OCI-LY1 (cell line): ENCODE results near the gene TGM2.

ENCODE experiments used
- H2AFZ ChIP-seq: fragments of 200-600 bp; sonication (generic), shearing (Covaris generic); 2 replicates; pipeline ENCODE4 v1.6.0; 2014; ENCODE audit warnings: antibody characterized with exemption, mild to moderate bottlenecking, low read length
- H3F3A ChIP-seq: fragments of 200-600 bp; sonication (generic), shearing (Covaris generic); 2 replicates; pipeline ENCODE4 v1.6.0; 2014; ENCODE audit warnings: mild to moderate bottlenecking, antibody characterized with exemption, low read length, moderate library complexity; ENCODE audit not compliant: insufficient read depth
- H3K27ac ChIP-seq: fragments of 200-600 bp; sonication (generic); 2 replicates; pipeline ENCODE4 v1.5.1; 2014; ENCODE audit warnings: low read length, mixed run types, mild to moderate bottlenecking, low read depth; ENCODE audit not compliant: poor library complexity, severe bottlenecking
- H3K27me3 ChIP-seq: fragments of 200-600 bp; sonication (generic); 2 replicates; pipeline ENCODE4 v1.6.0; 2014; ENCODE audit warnings: antibody characterized with exemption, mild to moderate bottlenecking, low read length, moderate library complexity; ENCODE audit not compliant: insufficient read depth
- H3K36me3 ChIP-seq: fragments of 200-600 bp; sonication (generic); 2 replicates; pipeline ENCODE4 v1.6.1; 2014; ENCODE audit warnings: mild to moderate bottlenecking, antibody characterized with exemption, low read length, moderate library complexity, mixed read lengths; ENCODE audit not compliant: insufficient read depth
- H3K4me1 ChIP-seq: fragments of 200-600 bp; sonication (generic); 2 replicates; pipeline ENCODE4 v1.5.1; 2014; ENCODE audit warnings: mild to moderate bottlenecking, low read length, moderate library complexity; ENCODE audit not compliant: insufficient read depth, severe bottlenecking
- H3K4me2 ChIP-seq: fragments of 200-600 bp; sonication (generic), shearing (Covaris generic); 2 replicates; pipeline ENCODE4 v1.6.1; 2014; ENCODE audit warnings: low read length
- H3K4me3 ChIP-seq: fragments of 200-600 bp; sonication (generic); 2 replicates; pipeline ENCODE4 v1.5.1; 2014; ENCODE audit warnings: low read length, low read depth, mild to moderate bottlenecking, mixed read lengths; ENCODE audit not compliant: poor library complexity, severe bottlenecking
- H3K79me2 ChIP-seq: fragments of 200-600 bp; shearing (Covaris generic); 2 replicates; pipeline ENCODE4 v1.6.1; 2016; ENCODE audit warnings: mixed run types, low read length, mixed read lengths; ENCODE audit not compliant: insufficient read depth
- H3K9ac ChIP-seq: fragments of 200-600 bp; sonication (generic), shearing (Covaris generic); 2 replicates; pipeline ENCODE4 v1.6.1; 2014; ENCODE audit warnings: mild to moderate bottlenecking, low read length, mixed read lengths
- H3K9me2 ChIP-seq: fragments of 200-600 bp; sonication (generic), shearing (Covaris generic); 2 replicates; pipeline ENCODE4 v1.6.1; 2014; ENCODE audit warnings: low read depth, mild to moderate bottlenecking, low read length, mixed read lengths
- H3K9me3 ChIP-seq: fragments of 200-600 bp; shearing (Covaris generic); 2 replicates; pipeline ENCODE4 v1.6.1; 2014; ENCODE audit warnings: low read length, mixed read lengths
- H4K20me1 ChIP-seq: fragments of 200-600 bp; sonication (generic), shearing (Covaris generic); 2 replicates; pipeline ENCODE4 v1.6.0; 2016; ENCODE audit warnings: mild to moderate bottlenecking, low read length; ENCODE audit not compliant: insufficient read depth
- CTCF ChIP-seq: fragments of 200-600 bp; sonication (generic), shearing (Covaris generic); IDR thresholded peaks from 2 replicates; pipeline ENCODE4 v1.5.1; 2017; ENCODE audit warnings: mild to moderate bottlenecking, antibody characterized with exemption, low read length, moderate library complexity, mixed read lengths
- EZH2 ChIP-seq: fragments of 200-600 bp; sonication (generic), shearing (Covaris generic); IDR thresholded peaks from 2 replicates; pipeline ENCODE4 v1.8.0; 2017; ENCODE audit warnings: borderline replicate concordance, mixed run types, mild to moderate bottlenecking, antibody characterized with exemption, low read length, moderate library complexity, mixed read lengths

Gene TGM2

GRCh38 chr20:38166703-38167233 is 1.7 kb upstream of the TGM2 start:
- Histone ChIP-seq H3K4me3 (no peak overlapping the region), H3K4me1 (peaks cover 5% of the 10 kb centered on the region), H3K9ac (no peak overlapping the region), H3K27me3 (peaks cover 12% of the 10 kb centered on the region), H4K20me1 (no peaks in the 10 kb centered on the region), H3K27ac (no peak overlapping the region), H3K36me3 (no peaks in the 10 kb centered on the region), H3K4me2 (no peak overlapping the region), H3K9me3 (no peaks in the 10 kb centered on the region), H3K9me2 (no peaks in the 10 kb centered on the region), H2AFZ (no peak overlapping the region), H3K79me2 (no peaks in the 10 kb centered on the region), H3F3A (no peaks in the 10 kb centered on the region)
- TF ChIP-seq EZH2, result no peak
- no peak for TF ChIP-seq CTCF

GRCh38 chr20:38165966-38166702 is 1.1 kb upstream of the TGM2 start:
- Histone ChIP-seq H3K9ac (no peak overlapping the region), H3K9me3 (no peaks in the 10 kb centered on the region), H2AFZ (no peak overlapping the region), H3K79me2 (no peaks in the 10 kb centered on the region), H3K4me1 (peaks cover 5% of the 10 kb centered on the region), H4K20me1 (no peaks in the 10 kb centered on the region), H3K4me2 (no peak overlapping the region), H3F3A (no peaks in the 10 kb centered on the region), H3K27me3 (peaks cover 8% of the 10 kb centered on the region), H3K27ac (no peak overlapping the region), H3K4me3 (no peak overlapping the region), H3K36me3 (no peaks in the 10 kb centered on the region), H3K9me2 (no peaks in the 10 kb centered on the region)
- no peak for TF ChIP-seq EZH2

- H3K79me2 ChIP-seq, result no peaks in the 10 kb centered on the region
- H3F3A ChIP-seq, result no peaks in the 10 kb centered on the region
- no peaks in the 10 kb centered on the region for H3K9me3 ChIP-seq
- no peak overlapping the region for H3K27ac ChIP-seq
- no peak overlapping the region for H2AFZ ChIP-seq
- no peak overlapping the region for H3K9ac ChIP-seq
- H3K4me1 ChIP-seq, result peaks cover 5% of the 10 kb centered on the region
- H3K36me3 ChIP-seq, result no peaks in the 10 kb centered on the region
- no peak overlapping the region for H3K4me2 ChIP-seq
- H3K4me3 ChIP-seq, result no peak overlapping the region
- no peaks in the 10 kb centered on the region for H4K20me1 ChIP-seq
- peaks cover 7% of the 10 kb centered on the region for H3K27me3 ChIP-seq
- TF ChIP-seq EZH2 (no peak), CTCF (no peak)
- no peaks in the 10 kb centered on the region for H3K9me2 ChIP-seq
Measured at GRCh38 chr20:38164624-38165088, 414 bp downstream of the TGM2 start.
